HG02885 (cell line): ENCODE measurements around the gene ELAVL1.

Experiments used
- ATAC-seq: cut with Tn5 transposase; IDR thresholded peaks from one replicate; pipeline ENCODE4 v1.9.1; 2021; ENCODE audit warnings: mild to moderate bottlenecking; ENCODE audit not compliant: unreplicated experiment, poor library complexity

The ELAVL1 gene

GRCh38 chr19:8022275-8022674 lies 16.8 kb upstream of the ELAVL1 start:
- ATAC-seq: no peak

- ATAC-seq: no peak
Observed at GRCh38 chr19:8021374-8021773, 15.9 kb upstream of the ELAVL1 start.

GRCh38 chr19:8020681-8021080 lies 15.2 kb upstream of the ELAVL1 start:
- ATAC-seq: no peak

- ATAC-seq: peak; percentile 48
Observed at GRCh38 chr19:8017808-8018207, 12.4 kb upstream of the ELAVL1 start.

- ATAC-seq: peak; percentile 38
Observed at GRCh38 chr19:8004723-8005513, 523 bp downstream of the ELAVL1 start.

GRCh38 chr19:8004001-8004400 lies 1.4 kb downstream of the ELAVL1 start:
- ATAC-seq: no peak

- ATAC-seq: peak; percentile 39
Observed at GRCh38 chr19:8001995-8002849, 3.2 kb downstream of the ELAVL1 start.

GRCh38 chr19:8001651-8001994 lies 3.8 kb downstream of the ELAVL1 start:
- no peak for ATAC-seq

GRCh38 chr19:8000298-8001038 lies 5.0 kb downstream of the ELAVL1 start:
- no peak for ATAC-seq

- ATAC-seq: no peak
Observed at GRCh38 chr19:7999376-7999775, 6.1 kb downstream of the ELAVL1 start.

- no peak for ATAC-seq
Observed at GRCh38 chr19:7997809-7998480, 7.5 kb downstream of the ELAVL1 start.

GRCh38 chr19:7996883-7997282 lies 8.6 kb downstream of the ELAVL1 start:
- ATAC-seq: no peak

- no peak for ATAC-seq
Observed at GRCh38 chr19:7995810-7996158, 9.7 kb downstream of the ELAVL1 start.

- no peak for ATAC-seq
Observed at GRCh38 chr19:7994928-7995809, 10.3 kb downstream of the ELAVL1 start.

- no peak for ATAC-seq
Observed at GRCh38 chr19:7994114-7994513, 11.3 kb downstream of the ELAVL1 start.

GRCh38 chr19:7993560-7993959 lies 11.9 kb downstream of the ELAVL1 start:
- ATAC-seq: no peak

GRCh38 chr19:7992575-7992974 lies 12.9 kb downstream of the ELAVL1 start:
- no peak for ATAC-seq

- no peak for ATAC-seq
Observed at GRCh38 chr19:7989071-7989575, 16.3 kb downstream of the ELAVL1 start.

GRCh38 chr19:7988307-7988706 lies 17.1 kb downstream of the ELAVL1 start:
- ATAC-seq: no peak
